H1 (cell line): ENCODE measurements around the gene TSSK6. TPM values are rescaled to one million over a fixed set of nuclear protein-coding genes. Genes with fewer than 3 reads are reported as not detected.

ENCODE experiments used
- CTCF ChIA-PET: fragments of 300-600 bp; sonication (Branson Sonifier 250); formaldehyde crosslinking; loops from one replicate; lab custom pipeline; 2021; ENCODE audit not compliant: partially characterized antibody; lab: Charles Lee
- POLR2A ChIA-PET: fragments of 300-600 bp; sonication (Branson Sonifier 250); formaldehyde crosslinking; loops from one replicate; lab custom pipeline; 2021; ENCODE audit warnings: inconsistent platforms; ENCODE audit not compliant: partially characterized antibody; lab: Charles Lee
- DNase-seq, 2 experiments: peaks; one replicate each; pipeline versions ENCODE4 v3.0.0 to v3.0.0-alpha.2; 2010 to 2022; ENCODE audit warnings: low spot score in 2 of 2, low read depth in 1 of 2, mixed read lengths in 1 of 2
- FAIRE-seq: peaks from 2 replicates; lab custom pipeline; 2011; peaks lifted over from hg19 to GRCh38; lab: Jason Lieb, UNC
- H2AFZ ChIP-seq: 2 replicates; pipeline ENCODE4 v1.8.1; 2012; ENCODE audit warnings: low read length, inconsistent platforms
- H2AK5ac ChIP-seq: 2 replicates; pipeline ENCODE4 v1.6.1; 2013; ENCODE audit warnings: low read depth, low read length
- H2BK120ac ChIP-seq: replicated peaks from 2 replicates; pipeline ENCODE3; 2013; ENCODE audit warnings: low read depth, low read length, inconsistent platforms
- H2BK12ac ChIP-seq: 2 replicates; pipeline ENCODE4 v1.6.1; 2013; ENCODE audit warnings: low read depth, low read length
- H2BK15ac ChIP-seq: 2 replicates; pipeline ENCODE4 v1.6.1; 2013; ENCODE audit warnings: low read length
- H2BK20ac ChIP-seq: 2 replicates; pipeline ENCODE4 v1.6.1; 2013; ENCODE audit warnings: low read length
- H2BK5ac ChIP-seq: 2 replicates; pipeline ENCODE4 v1.6.1; 2013; ENCODE audit warnings: low read depth, low read length
- H3K14ac ChIP-seq: 2 replicates; pipeline ENCODE4 v1.6.1; 2013; ENCODE audit warnings: inconsistent platforms; ENCODE audit not compliant: insufficient read length
- H3K18ac ChIP-seq: 2 replicates; pipeline ENCODE4 v1.6.1; 2013; ENCODE audit warnings: low read length; ENCODE audit errors: extremely low read depth
- H3K23ac ChIP-seq: 2 replicates; pipeline ENCODE4 v1.6.1; 2013; ENCODE audit warnings: inconsistent platforms; ENCODE audit not compliant: insufficient read length
- H3K23me2 ChIP-seq: 2 replicates; pipeline ENCODE4 v1.6.1; 2013; ENCODE audit warnings: low read depth, low read length
- H3K27ac ChIP-seq: 2 replicates; pipeline ENCODE4 v1.6.1; 2011; ENCODE audit warnings: low read depth, low read length, inconsistent platforms
- H3K27me3 ChIP-seq, 4 experiments: replicated peaks in 1 of 4; 1 replicate in 1 of 4; 2 replicates in 3 of 4; pipeline versions ENCODE4 v1.6.1 to v1.8.1; 2011 to 2013; ENCODE audit warnings: low read length in 3 of 4, mild to moderate bottlenecking in 3 of 4, inconsistent platforms in 2 of 4, mixed read lengths in 2 of 4, moderate library complexity in 1 of 4; ENCODE audit not compliant: control insufficient read depth in 3 of 4, insufficient read depth in 3 of 4; ENCODE audit errors: extremely low read depth in 1 of 4
- H3K36me3 ChIP-seq, 4 experiments: 2 replicates each; pipeline versions ENCODE4 v1.6.1 to v1.8.1; 2011 to 2013; ENCODE audit warnings: mild to moderate bottlenecking in 4 of 4, low read length in 3 of 4, moderate library complexity in 2 of 4, control low read depth in 1 of 4, inconsistent platforms in 1 of 4; ENCODE audit not compliant: insufficient read depth in 4 of 4, control insufficient read depth in 2 of 4
- H3K4ac ChIP-seq: replicated peaks from 2 replicates; pipeline ENCODE3; 2013; ENCODE audit warnings: low read length, low read depth, mixed read lengths, inconsistent platforms; ENCODE audit not compliant: insufficient read length
- H3K4me1 ChIP-seq, 4 experiments: replicated peaks in 1 of 4; 1 replicate in 1 of 4; 2 replicates in 3 of 4; pipeline versions ENCODE4 v1.6.1 to v1.8.1; 2011 to 2013; ENCODE audit warnings: low read length in 3 of 4, inconsistent platforms in 2 of 4, mixed read lengths in 1 of 4; ENCODE audit not compliant: insufficient read depth in 4 of 4, control insufficient read depth in 3 of 4
- H3K4me2 ChIP-seq, 2 experiments: 2 replicates each; pipeline versions ENCODE4 v1.6.1 to v1.8.1; 2011 to 2013; ENCODE audit warnings: low read depth in 2 of 2, low read length in 2 of 2, control low read depth in 1 of 2, inconsistent platforms in 1 of 2, mild to moderate bottlenecking in 1 of 2; ENCODE audit not compliant: insufficient read depth in 1 of 2
- H3K4me3 ChIP-seq, 4 experiments: fragments of 200-600, 300-600 bp in 1 of 4; sonication (generic), shearing (Covaris generic), sonication (Bioruptor Twin) in 1 of 4; 2 replicates each; pipeline versions ENCODE4 v1.5.1 to v1.8.1; 2011 to 2016; ENCODE audit warnings: low read length in 4 of 4, low read depth in 3 of 4, control low read depth in 2 of 4, inconsistent platforms in 2 of 4, mild to moderate bottlenecking in 2 of 4, mixed read lengths in 1 of 4, moderate library complexity in 1 of 4; ENCODE audit not compliant: insufficient read depth in 2 of 4; ENCODE audit errors: extremely low read depth in 1 of 4
- H3K56ac ChIP-seq: replicated peaks from 2 replicates; pipeline ENCODE3; 2013; ENCODE audit warnings: low read depth, mild to moderate bottlenecking, mixed read lengths, low read length, inconsistent platforms; ENCODE audit not compliant: insufficient read length
- H3K79me1 ChIP-seq: 2 replicates; pipeline ENCODE4 v1.6.1; 2013; ENCODE audit warnings: low read depth, low read length, control low read depth
- H3K79me2 ChIP-seq, 2 experiments: 2 replicates each; pipeline versions ENCODE4 v1.6.1 to v1.8.1; 2012 to 2013; ENCODE audit warnings: low read length in 2 of 2, mild to moderate bottlenecking in 2 of 2, inconsistent platforms in 1 of 2; ENCODE audit not compliant: insufficient read depth in 2 of 2, control insufficient read depth in 1 of 2
- H3K9ac ChIP-seq, 4 experiments: replicated peaks in 1 of 4; 1 replicate in 1 of 4; 2 replicates in 3 of 4; pipeline versions ENCODE4 v1.6.1 to v1.8.1; 2011 to 2013; ENCODE audit warnings: low read depth in 3 of 4, low read length in 3 of 4, control low read depth in 2 of 4, mild to moderate bottlenecking in 2 of 4, moderate library complexity in 2 of 4, inconsistent platforms in 1 of 4; ENCODE audit errors: extremely low read depth in 1 of 4
- H3K9me3 ChIP-seq, 2 experiments: 2 replicates each; pipeline versions ENCODE4 v1.6.1 to v1.8.1; 2012 to 2013; ENCODE audit warnings: mild to moderate bottlenecking in 2 of 2, moderate library complexity in 2 of 2, control low read depth in 1 of 2, inconsistent platforms in 1 of 2, low read depth in 1 of 2, low read length in 1 of 2, mixed read lengths in 1 of 2; ENCODE audit not compliant: insufficient read depth in 2 of 2
- H4K20me1 ChIP-seq, 2 experiments: replicated peaks in 1 of 2; 2 replicates each; pipeline versions ENCODE3 to v1.8.1; 2011 to 2013; ENCODE audit warnings: inconsistent platforms in 2 of 2, low read length in 2 of 2, mild to moderate bottlenecking in 1 of 2; ENCODE audit not compliant: insufficient read depth in 2 of 2, control insufficient read depth in 1 of 2
- H4K5ac ChIP-seq: 2 replicates; pipeline ENCODE4 v1.6.1; 2013; ENCODE audit warnings: low read length, low read depth, mixed read lengths, inconsistent platforms; ENCODE audit not compliant: insufficient read length
- H4K8ac ChIP-seq: 2 replicates; pipeline ENCODE4 v1.8.0; 2013; ENCODE audit warnings: mild to moderate bottlenecking, moderate library complexity, low read length, inconsistent platforms; ENCODE audit not compliant: insufficient read depth; ENCODE audit errors: extremely low read depth
- H4K91ac ChIP-seq: replicated peaks from 2 replicates; pipeline ENCODE3; 2013; ENCODE audit warnings: low read length, mixed read lengths, inconsistent platforms; ENCODE audit not compliant: insufficient read length
- KDM5A ChIP-seq: fragments of 200-600 bp; IDR thresholded peaks from 2 replicates; pipeline ENCODE4 v1.7.1; 2012; ENCODE audit warnings: mild to moderate bottlenecking, low read length, inconsistent platforms, mixed read lengths
- WGBS, 2 experiments: shearing (Covaris generic) in 1 of 2; methylation state at CpG; one replicate each; pipeline versions ENCODE4 v1.1.6 to v1.1.7; 2013 to 2015; ENCODE audit warnings: low lambda C conversion rate in 2 of 2, mixed read lengths in 2 of 2, inconsistent platforms in 1 of 2, low coverage in 1 of 2, missing lambda C conversion rate in 1 of 2; ENCODE audit not compliant: insufficient replicate concordance in 2 of 2, insufficient coverage in 1 of 2, insufficient read length in 1 of 2; ENCODE audit errors: extremely low coverage in 1 of 2, missing lambda C conversion rate in 1 of 2; 5-methylcytosine and 5-hydroxymethylcytosine counted together
- polyA plus RNA-seq, 7 experiments: library from polyadenylated mRNA; depleted of rRNA in 3 of 7; stranded (reverse) in 5 of 7; unstranded in 2 of 7; fragments of >200 nt in 5 of 7; fragments of 200-250 nt in 2 of 7; gene quantifications; 1 replicate in 5 of 7; 2 replicates in 1 of 7; 4 replicates in 1 of 7; pipeline versions ENCODE4 v1.2.1 to v1.2.3, GENCODE V29; 2011 to 2013; ENCODE audit warnings: missing spikeins in 2 of 7, mixed read lengths in 2 of 7
- total RNA-seq: library from RNA; stranded (reverse); fragmentation: NEBNext Ultra II Directional; extraction: Animal tissue kit (Norgen Biotek cat#: 25700); gene quantifications from 2 replicates; pipeline ENCODE4 v1.2.1, GENCODE V29; 2021

The TSSK6 gene
- total and polyA plus RNA-seq, 2 of the 8 experiments (the other 6 are each of a cell fraction or from before 2014, with no cell fraction given) = 3.6 to 7.8 TPM

GRCh38 chr19:19466201-19466600 lies 49.1 kb downstream of the TSSK6 start:
- H3K56ac ChIP-seq = no peak overlapping the region
- ChIA-PET CTCF (interaction anchor here (0.6 kb wide), 2 partner anchors 91 to 466 kb away, joined by 3 to 5 read pairs; no protein-coding TSS in a partner anchor), POLR2A (interaction anchor here (1.1 to 3.4 kb wide), 2 partner anchors 9 to 22 kb away, joined by 3 to 16 read pairs; no protein-coding TSS in a partner anchor)
- DNase-seq (no peak), FAIRE-seq (no peak)
- peaks cover 22 to 23% of the 10 kb centered on the region in 2 experiments for H4K20me1 ChIP-seq
- no peak overlapping the region for H3K14ac ChIP-seq
- no peak overlapping the region for H3K23ac ChIP-seq
- no peak overlapping the region for H2BK12ac ChIP-seq
- no peak overlapping the region for H4K8ac ChIP-seq
- no peak overlapping the region for H2BK15ac ChIP-seq
- no peak overlapping the region for H2AFZ ChIP-seq
- H3K23me2 ChIP-seq = peaks cover 2% of the 10 kb centered on the region; the same call in 1 of the 2 replicates
- H3K4ac ChIP-seq = no peak overlapping the region
- no peak overlapping the region for H3K18ac ChIP-seq
- H3K27me3 ChIP-seq = no peaks in the 10 kb centered on the region
- no peak overlapping the region for H3K4me3 ChIP-seq
- H3K79me1 ChIP-seq = peaks cover 29% of the 10 kb centered on the region
- peaks cover 24 to 36% (median 35%) of the 10 kb centered on the region in 4 experiments for H3K4me1 ChIP-seq
- WGBS, 2 experiments = 89% methylated on average over 6 of the region's 6 CpGs; no CpG with 5 or more reads in 1 of the 2 experiments
- peaks cover 8 to 40% (median 21%) of the 10 kb centered on the region in 4 experiments for H3K36me3 ChIP-seq
- no peak overlapping the region for H4K5ac ChIP-seq
- no peak overlapping the region for H2BK120ac ChIP-seq
- peaks cover 13 to 87% of the 10 kb centered on the region in 2 experiments for H3K79me2 ChIP-seq
- no peak overlapping the region for H2AK5ac ChIP-seq
- peaks cover 4 to 13% of the 10 kb centered on the region in 2 experiments; a peak in 3 of 4 replicates for H3K9me3 ChIP-seq
- no peak overlapping the region for H3K27ac ChIP-seq
- H3K4me2 ChIP-seq = no peak overlapping the region
- H2BK5ac ChIP-seq = no peak overlapping the region
- no peak overlapping the region for H3K9ac ChIP-seq
- H2BK20ac ChIP-seq = no peak overlapping the region
- H4K91ac ChIP-seq = no peak overlapping the region
- no peak for TF ChIP-seq KDM5A
